ENCODE data around the gene CEP104. TPM values are rescaled to one million over a fixed set of nuclear protein-coding genes. Genes with fewer than 3 reads are reported as not detected.

Gene CEP104
- polyA plus RNA-seq, 1 donor (not counting 4 experiments of a cell fraction or from before 2014, with no cell fraction given): 35.7 TPM

GRCh38 chr1:3763351-3764125 is 93.5 kb downstream of the CEP104 start:
- H3K9ac ChIP-seq (ENCODE audit: control insufficient read depth, extremely low read depth, insufficient read depth, low read length): no peak overlapping the region
- no peaks in the 10 kb centered on the region for H3K9me1 ChIP-seq (ENCODE audit: control insufficient read depth, extremely low read depth, insufficient read depth, low read length)
- peaks cover 2% of the 10 kb centered on the region for H3K9me3 ChIP-seq (ENCODE audit: control insufficient read depth, low read depth, low read length)
- FAIRE-seq: no peak
- TF ChIP-seq EZH2 (IDR thresholded peaks at IDR 0.05; ENCODE audit: low read length): no peak
- TF ChIP-seq, protein P1, sequence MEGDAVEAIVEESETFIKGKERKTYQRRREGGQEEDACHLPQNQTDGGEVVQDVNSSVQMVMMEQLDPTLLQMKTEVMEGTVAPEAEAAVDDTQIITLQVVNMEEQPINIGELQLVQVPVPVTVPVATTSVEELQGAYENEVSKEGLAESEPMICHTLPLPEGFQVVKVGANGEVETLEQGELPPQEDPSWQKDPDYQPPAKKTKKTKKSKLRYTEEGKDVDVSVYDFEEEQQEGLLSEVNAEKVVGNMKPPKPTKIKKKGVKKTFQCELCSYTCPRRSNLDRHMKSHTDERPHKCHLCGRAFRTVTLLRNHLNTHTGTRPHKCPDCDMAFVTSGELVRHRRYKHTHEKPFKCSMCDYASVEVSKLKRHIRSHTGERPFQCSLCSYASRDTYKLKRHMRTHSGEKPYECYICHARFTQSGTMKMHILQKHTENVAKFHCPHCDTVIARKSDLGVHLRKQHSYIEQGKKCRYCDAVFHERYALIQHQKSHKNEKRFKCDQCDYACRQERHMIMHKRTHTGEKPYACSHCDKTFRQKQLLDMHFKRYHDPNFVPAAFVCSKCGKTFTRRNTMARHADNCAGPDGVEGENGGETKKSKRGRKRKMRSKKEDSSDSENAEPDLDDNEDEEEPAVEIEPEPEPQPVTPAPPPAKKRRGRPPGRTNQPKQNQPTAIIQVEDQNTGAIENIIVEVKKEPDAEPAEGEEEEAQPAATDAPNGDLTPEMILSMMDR (optimal IDR thresholded peaks at IDR 0.05 in 1 of 3, IDR thresholded peaks at IDR 0.05 in 1 of 3, conservative IDR thresholded peaks at IDR 0.05 in 1 of 3; ENCODE audit: extremely low read depth in 1 of 3, insufficient read depth in 2 of 3, low read length in 3 of 3): no peak
- dilution Hi-C loops (cut with MboI; ENCODE audit: extremely low pct_ligation_motif_present, low sequenced_read_pairs): no loop called here
- no peaks in the 10 kb centered on the region for H4K20me1 ChIP-seq (ENCODE audit: control insufficient read depth, extremely low read depth, insufficient read depth, low read length)
- H3K4me1 ChIP-seq (ENCODE audit: control insufficient read depth, extremely low read depth, insufficient read depth, low read length): no peaks in the 10 kb centered on the region
- H3K79me2 ChIP-seq (ENCODE audit: control insufficient read depth, insufficient read depth, low read length): no peaks in the 10 kb centered on the region
- no peak for DNase-seq (ENCODE audit: low read depth, low spot score)
- H3K36me3 ChIP-seq (ENCODE audit: control insufficient read depth in 2 of 2, extremely low read depth in 1 of 2, insufficient read depth in 2 of 2, low read length in 2 of 2): no peaks in the 10 kb centered on the region
- no peak overlapping the region for H3K4me3 ChIP-seq (ENCODE audit: control insufficient read depth in 2 of 3, extremely low read depth in 1 of 3, insufficient read depth in 2 of 3, low read depth in 1 of 3, low read length in 3 of 3)
- H3K4me2 ChIP-seq (ENCODE audit: control insufficient read depth, extremely low read depth, insufficient read depth, low read depth, low read length): no peak overlapping the region
- peaks cover 25% of the 10 kb centered on the region for H3K27me3 ChIP-seq (ENCODE audit: control insufficient read depth, extremely low read depth, insufficient read depth, low read length)
- H3K27ac ChIP-seq (ENCODE audit: control insufficient read depth, insufficient read depth, low read length): no peak overlapping the region
- H2AFZ ChIP-seq (ENCODE audit: control insufficient read depth, low read length): no peak overlapping the region

- DNase-seq (ENCODE audit: low read depth, low spot score): no peak
- Histone ChIP-seq H2AFZ (ENCODE audit: control insufficient read depth, low read length) (no peak overlapping the region), H3K9me3 (ENCODE audit: control insufficient read depth, low read depth, low read length) (peaks cover 2% of the 10 kb centered on the region), H3K27ac (ENCODE audit: control insufficient read depth, insufficient read depth, low read length) (no peak overlapping the region), H3K9ac (ENCODE audit: control insufficient read depth, extremely low read depth, insufficient read depth, low read length) (no peak overlapping the region), H3K27me3 (ENCODE audit: control insufficient read depth, extremely low read depth, insufficient read depth, low read length) (peaks cover 25% of the 10 kb centered on the region), H3K79me2 (ENCODE audit: control insufficient read depth, insufficient read depth, low read length) (no peaks in the 10 kb centered on the region), H3K36me3 (ENCODE audit: control insufficient read depth in 2 of 2, extremely low read depth in 1 of 2, insufficient read depth in 2 of 2, low read length in 2 of 2) (no peaks in the 10 kb centered on the region), H4K20me1 (ENCODE audit: control insufficient read depth, extremely low read depth, insufficient read depth, low read length) (no peaks in the 10 kb centered on the region), H3K9me1 (ENCODE audit: control insufficient read depth, extremely low read depth, insufficient read depth, low read length) (no peaks in the 10 kb centered on the region), H3K4me3 (ENCODE audit: control insufficient read depth in 2 of 3, extremely low read depth in 1 of 3, insufficient read depth in 2 of 3, low read depth in 1 of 3, low read length in 3 of 3) (no peak overlapping the region), H3K4me1 (ENCODE audit: control insufficient read depth, extremely low read depth, insufficient read depth, low read length) (no peaks in the 10 kb centered on the region), H3K4me2 (ENCODE audit: control insufficient read depth, extremely low read depth, insufficient read depth, low read depth, low read length) (no peak overlapping the region)
- no peak for FAIRE-seq
- dilution Hi-C loops (cut with MboI; ENCODE audit: extremely low pct_ligation_motif_present, low sequenced_read_pairs): no loop called here
- TF ChIP-seq, protein P1 (optimal IDR thresholded peaks at IDR 0.05 in 1 of 3, IDR thresholded peaks at IDR 0.05 in 1 of 3, conservative IDR thresholded peaks at IDR 0.05 in 1 of 3; ENCODE audit: extremely low read depth in 1 of 3, insufficient read depth in 2 of 3, low read length in 3 of 3): no peak
- TF ChIP-seq EZH2 (IDR thresholded peaks at IDR 0.05; ENCODE audit: low read length): no peak
These were observed 94.2 kb downstream of the CEP104 start for GRCh38 chr1:3762873-3763228.

Measured in keratinocyte (primary cell).